ENCODE measurements around the gene MILR1.
"Not testable (repeated sequence)": the region's sequence is repeated elsewhere in the genome, so short reads cannot be mapped to it uniquely, and the experiment has no call there.

Gene MILR1

GRCh38 chr17:64477849-64478248 is 28.9 kb downstream of the MILR1 start:
- DNase-seq, result no peak

- DNase-seq, result no peak
Observed at GRCh38 chr17:64480951-64481350, 32.0 kb downstream of the MILR1 start.

- no peak for DNase-seq
Observed at GRCh38 chr17:64484380-64484779, 35.5 kb downstream of the MILR1 start.

GRCh38 chr17:64488301-64488700 is 39.4 kb downstream of the MILR1 start:
- DNase-seq, result no peak

DNA sequence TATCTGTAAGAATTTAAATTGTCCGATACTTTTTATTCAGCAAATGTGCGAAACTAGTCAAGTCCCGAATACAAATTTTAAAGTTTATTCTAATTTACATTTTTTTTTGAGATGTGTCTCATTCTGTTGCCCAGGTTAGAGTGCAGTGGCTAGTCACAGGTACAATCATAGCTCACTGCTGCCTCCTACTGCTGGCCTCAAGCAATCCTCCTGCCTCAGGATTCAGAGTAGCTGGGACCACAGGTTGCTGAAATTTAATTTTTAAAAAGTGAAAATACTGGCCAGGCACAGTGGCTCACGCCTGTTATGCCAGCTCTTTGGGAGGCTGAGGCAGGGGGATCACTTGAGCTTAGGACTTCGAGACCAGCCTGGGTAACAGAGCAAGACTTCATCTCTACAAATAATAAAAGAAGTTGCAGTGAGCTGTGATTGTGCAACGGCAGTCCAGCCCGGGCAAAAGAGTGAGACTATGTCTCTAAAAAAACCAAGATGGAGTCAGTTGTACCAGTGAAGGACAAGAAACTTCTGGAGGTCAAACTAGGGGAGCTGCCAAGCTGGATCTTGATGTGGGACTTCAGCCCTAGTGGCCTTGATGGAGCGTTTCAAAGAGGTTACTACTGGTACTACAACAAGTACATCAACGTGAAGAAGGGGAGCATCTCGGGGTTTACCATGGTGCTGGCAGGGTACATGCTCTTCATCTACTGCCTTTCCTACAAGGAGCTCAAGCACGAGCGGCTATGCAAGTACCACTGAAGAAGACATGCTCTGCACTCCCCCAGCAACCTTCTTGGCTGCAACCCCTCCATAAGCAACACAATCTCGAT is 42.3 kb downstream of the MILR1 start:
- peak; percentile 52 for DNase-seq

DNA sequence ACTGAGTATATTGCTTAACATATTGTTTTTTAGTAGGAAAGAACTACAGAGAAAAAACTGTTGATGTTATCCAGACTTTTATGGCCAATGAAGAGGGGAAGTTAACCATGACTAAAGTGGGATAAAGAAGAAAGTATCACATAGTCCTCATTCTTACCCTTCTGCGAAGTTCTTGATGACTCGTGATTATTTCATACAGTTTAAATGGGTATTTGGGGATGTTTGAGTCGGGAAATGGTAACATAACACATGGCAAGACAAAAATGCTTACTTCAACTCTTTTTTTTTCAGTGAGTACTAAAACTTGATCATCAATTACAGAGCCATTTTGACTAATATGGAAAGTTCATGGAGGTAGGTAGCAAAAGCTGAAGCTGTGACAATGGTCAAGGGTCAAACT is 43.1 kb downstream of the MILR1 start:
- no peak for DNase-seq

GRCh38 chr17:64492481-64493109 is 43.7 kb downstream of the MILR1 start:
- peak; percentile 68 for DNase-seq

DNA sequence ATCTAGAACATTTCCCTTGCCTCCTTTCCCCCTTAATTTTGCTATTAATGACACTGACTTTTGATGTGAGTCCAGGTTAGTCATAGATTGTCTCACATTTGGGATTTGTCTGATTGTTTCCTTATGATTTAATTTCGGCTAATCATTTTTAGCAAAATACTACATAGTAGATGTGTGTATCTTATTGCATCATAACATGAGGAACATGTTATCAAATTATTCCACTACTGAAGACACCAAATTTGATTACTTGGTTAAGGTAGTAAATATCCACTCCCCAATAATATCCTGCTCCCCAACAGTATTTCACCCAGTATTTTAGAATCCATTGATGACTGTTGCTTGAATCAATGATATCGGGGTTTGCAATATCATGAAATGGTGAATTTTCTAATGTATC is 45.2 kb downstream of the MILR1 start:
- DNase-seq, result no peak

DNA sequence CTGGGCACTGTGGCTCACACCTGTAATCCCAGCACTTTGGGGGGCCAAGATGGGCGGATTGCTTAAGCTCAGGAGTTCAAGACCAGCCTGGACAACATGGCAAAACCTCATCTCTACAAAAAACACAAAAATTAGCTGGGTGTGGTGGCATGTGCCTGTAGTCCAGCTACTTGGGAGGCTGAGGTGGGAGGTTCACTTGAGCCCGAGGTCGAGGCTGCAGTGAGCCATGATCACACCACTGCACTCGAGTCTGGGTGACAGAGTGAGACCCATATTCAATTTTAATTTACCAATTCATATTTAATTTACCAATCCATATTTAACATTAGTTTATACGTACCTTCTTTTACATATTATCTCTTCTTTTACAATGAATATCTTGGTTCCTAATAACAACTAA is 46.4 kb downstream of the MILR1 start:
- DNase-seq, result not testable (repeated sequence)

GRCh38 chr17:64496348-64496785 is 47.5 kb downstream of the MILR1 start:
- DNase-seq, result no peak

DNA sequence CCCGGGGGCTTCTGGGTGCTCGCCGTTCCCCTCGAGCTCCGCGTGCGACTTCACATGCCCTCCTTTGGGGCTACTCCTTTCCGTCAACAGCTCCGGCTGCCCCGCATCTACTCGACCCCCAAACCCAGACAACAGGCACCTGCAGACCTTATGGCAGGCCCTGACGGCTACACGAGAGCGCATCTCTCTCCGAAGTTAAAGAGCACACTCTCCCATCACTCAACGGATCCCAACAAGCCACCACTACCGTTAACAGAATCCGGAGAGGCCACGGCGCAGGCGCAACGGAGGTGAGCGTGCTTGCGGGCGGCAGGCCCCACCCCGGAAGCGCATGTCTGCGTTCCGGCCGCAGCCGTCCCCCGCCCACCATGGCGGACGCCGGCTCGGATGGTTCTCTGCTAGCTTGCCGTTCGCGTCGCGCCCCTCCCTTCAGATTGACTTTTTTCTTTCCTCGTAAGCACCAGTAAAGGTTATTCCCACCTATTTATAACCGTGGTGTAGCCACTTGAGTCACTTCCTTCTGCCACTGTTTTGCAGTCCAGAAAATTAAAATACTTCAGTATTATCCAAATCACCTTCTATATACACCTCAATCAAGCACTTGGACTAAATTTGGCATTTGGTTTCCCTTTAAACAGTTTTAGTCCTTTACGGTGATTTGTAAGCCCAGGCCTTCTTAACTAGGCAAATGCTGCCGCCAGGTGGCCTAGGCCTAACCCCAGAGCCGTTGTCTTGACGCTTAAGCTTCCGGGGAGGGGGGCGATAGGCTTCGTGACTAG is 48.1 kb downstream of the MILR1 start, which contains the start of gene POLG2:
Gene POLG2 (minus strand): TSS at position 269 of the 779 bp plus-strand sequence. CDS start 86 bp downstream, at position 183.
- peak; percentile 95 for DNase-seq

DNA sequence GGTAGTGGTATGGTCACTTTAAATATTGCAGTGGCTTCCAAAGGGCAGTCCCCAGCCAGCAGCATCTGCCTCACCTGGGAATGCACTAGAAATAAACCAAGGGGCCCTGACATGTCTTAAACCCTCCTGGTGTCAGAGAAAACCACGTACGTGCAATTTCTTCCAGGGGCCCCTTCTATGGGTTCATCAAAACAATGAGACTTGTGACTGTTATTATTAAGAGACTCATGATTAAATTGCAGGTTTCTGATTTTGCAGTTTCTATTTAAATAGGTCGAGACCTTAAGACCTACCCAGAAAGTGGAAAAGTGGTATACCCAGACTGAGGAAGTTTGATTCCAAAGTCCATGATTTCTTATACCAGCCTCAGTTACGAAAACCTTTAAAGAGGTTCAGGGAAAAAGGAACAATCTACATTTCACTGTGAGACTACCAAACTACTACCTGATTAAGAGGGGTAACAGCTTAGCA is 48.7 kb downstream of the MILR1 start:
- DNase-seq, result no peak

- no peak for DNase-seq
Observed at GRCh38 chr17:64498308-64499203, 49.6 kb downstream of the MILR1 start.

DNA sequence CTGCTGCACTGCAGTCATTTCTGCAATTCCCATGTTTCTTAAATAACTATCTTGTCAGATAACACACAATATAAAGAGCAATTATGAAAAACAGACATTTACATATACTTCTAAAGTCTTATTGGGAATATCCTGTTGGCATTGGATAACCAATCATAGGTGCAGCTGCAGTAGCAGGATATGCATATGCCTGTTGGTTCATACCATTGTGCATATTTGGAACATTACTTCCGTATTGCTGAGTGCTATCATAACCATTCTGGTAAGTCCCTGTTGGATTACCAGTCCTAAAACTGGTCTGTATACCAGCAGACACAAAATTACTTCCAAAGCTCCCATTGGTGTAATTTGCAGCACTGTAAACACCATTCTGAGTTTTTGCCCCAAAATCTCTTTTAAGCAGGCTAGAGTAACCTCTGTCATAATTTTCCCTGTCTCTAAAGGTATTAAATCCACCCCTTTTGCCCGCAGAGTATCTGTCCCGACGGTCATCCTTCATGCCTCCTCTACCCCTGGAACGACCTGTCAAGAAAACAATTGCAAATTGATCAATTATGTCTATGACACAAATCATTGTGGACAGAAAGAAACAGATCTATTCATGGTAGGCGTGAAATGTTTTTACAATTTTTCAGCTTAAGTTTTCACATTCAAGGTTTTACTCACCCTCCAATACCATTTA is 51.0 kb downstream of the MILR1 start:
- DNase-seq, result no peak

DNA sequence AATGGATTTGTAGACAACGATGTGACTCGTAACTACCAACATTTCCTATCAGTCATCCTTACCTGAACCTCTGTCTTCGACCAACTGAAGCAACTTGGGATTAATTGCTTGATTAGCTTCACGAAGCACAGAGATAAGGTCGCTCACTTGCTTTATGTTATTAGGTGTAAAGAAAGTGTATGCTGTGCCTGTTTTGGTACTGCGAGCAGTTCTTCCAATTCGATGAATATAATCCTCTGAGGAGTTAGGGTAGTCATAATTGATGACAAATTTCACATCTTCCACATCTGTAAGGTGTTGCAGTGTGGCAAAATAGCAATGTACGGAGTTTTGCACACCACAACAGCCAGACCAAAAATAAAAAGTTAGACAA is 51.6 kb downstream of the MILR1 start:
- no peak for DNase-seq

GRCh38 chr17:64500862-64501765 is 52.2 kb downstream of the MILR1 start:
- no peak for DNase-seq

- DNase-seq, result no peak
Observed at GRCh38 chr17:64502021-64502420, 53.1 kb downstream of the MILR1 start.

DNA sequence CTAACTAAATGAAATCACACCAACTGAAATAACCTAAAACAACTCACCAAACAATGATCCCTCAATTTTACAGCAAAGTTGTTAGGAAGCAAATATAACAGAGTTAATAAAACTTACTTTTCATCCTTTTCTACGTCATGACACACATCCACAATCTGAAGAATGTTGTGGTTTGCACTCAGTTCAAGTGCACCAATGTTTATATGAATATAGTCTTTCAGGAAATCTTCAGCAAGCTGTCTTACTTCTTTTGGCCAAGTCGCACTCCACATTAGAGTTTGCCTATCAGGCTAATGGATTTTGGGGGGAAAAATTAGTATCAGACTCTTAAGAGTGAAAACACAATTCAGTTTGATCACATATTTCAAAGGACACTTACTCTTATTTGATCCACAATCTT is 53.9 kb downstream of the MILR1 start:
- no peak for DNase-seq

GRCh38 chr17:64503341-64503740 is 54.4 kb downstream of the MILR1 start:
- DNase-seq, result no peak
